ENCODE results near the gene DIO3.

DNA sequence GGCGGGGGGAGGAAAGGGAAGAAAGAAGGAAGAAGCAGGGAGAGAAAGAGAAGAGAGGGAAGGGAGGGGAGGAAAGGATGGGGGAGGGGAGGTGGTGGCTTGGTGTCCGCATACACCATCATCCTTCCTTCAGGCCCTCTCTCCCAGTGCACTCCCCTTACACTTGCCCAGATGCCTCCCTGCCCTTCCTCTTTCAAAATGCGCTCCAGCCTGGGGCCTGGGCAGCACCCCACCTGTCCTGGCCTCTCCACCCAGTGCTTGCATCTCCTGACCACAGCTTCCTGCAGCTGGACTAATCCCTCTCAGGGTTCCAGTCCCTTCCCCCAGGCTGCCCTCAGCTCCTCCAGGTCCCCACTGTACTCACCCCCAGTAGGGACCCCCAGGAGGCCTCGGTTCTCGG, 12.6 kb upstream of the DIO3 start:
- TF ChIP-seq, protein P1, sequence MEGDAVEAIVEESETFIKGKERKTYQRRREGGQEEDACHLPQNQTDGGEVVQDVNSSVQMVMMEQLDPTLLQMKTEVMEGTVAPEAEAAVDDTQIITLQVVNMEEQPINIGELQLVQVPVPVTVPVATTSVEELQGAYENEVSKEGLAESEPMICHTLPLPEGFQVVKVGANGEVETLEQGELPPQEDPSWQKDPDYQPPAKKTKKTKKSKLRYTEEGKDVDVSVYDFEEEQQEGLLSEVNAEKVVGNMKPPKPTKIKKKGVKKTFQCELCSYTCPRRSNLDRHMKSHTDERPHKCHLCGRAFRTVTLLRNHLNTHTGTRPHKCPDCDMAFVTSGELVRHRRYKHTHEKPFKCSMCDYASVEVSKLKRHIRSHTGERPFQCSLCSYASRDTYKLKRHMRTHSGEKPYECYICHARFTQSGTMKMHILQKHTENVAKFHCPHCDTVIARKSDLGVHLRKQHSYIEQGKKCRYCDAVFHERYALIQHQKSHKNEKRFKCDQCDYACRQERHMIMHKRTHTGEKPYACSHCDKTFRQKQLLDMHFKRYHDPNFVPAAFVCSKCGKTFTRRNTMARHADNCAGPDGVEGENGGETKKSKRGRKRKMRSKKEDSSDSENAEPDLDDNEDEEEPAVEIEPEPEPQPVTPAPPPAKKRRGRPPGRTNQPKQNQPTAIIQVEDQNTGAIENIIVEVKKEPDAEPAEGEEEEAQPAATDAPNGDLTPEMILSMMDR (IDR thresholded peaks at IDR 0.05; ENCODE audit: low read depth, low read length, poor library complexity, severe bottlenecking) = no peak
- no peak for TF ChIP-seq EZH2phosphoT487 (IDR thresholded peaks at IDR 0.05; ENCODE audit: borderline replicate concordance, low read length)
